Measurements from ENCODE around the gene MZT2B. TPM values are rescaled to one million over a fixed set of nuclear protein-coding genes. Genes with fewer than 3 reads are reported as not detected.
A peak's percentile ranks its signal among the peaks of the same experiment; 100 is the strongest.
"Not testable (repeated sequence)": the region's sequence is repeated elsewhere in the genome, so short reads cannot be mapped to it uniquely, and the experiment has no call there.

MZT2B gene
- total RNA-seq, 1 donor from 2014 or later, result 172 TPM

- peaks cover 18% of the 10 kb centered on the region for H3K4me1 Mint-ChIP-seq (ENCODE audit: low read depth, unreplicated experiment)
- H3K27me3 Mint-ChIP-seq (ENCODE audit: unreplicated experiment), result peaks cover 10% of the 10 kb centered on the region
- no peaks in the 10 kb centered on the region for H3K36me3 Mint-ChIP-seq (ENCODE audit: unreplicated experiment)
- H3K4me3 Mint-ChIP-seq (ENCODE audit: unreplicated experiment), result no peak overlapping the region
- no peaks in the 10 kb centered on the region for H3K9me3 Mint-ChIP-seq (ENCODE audit: unreplicated experiment)
- H3K27ac Mint-ChIP-seq (ENCODE audit: unreplicated experiment), result no peak overlapping the region
- DNase-seq, result no peak
- no peak for TF ChIP-seq CTCF (IDR thresholded peaks at IDR 0.05; ENCODE audit: partially characterized antibody, unreplicated experiment)
These were observed 4.3 kb downstream of the MZT2B start for GRCh38 chr2:130186391-130186790.

DNA sequence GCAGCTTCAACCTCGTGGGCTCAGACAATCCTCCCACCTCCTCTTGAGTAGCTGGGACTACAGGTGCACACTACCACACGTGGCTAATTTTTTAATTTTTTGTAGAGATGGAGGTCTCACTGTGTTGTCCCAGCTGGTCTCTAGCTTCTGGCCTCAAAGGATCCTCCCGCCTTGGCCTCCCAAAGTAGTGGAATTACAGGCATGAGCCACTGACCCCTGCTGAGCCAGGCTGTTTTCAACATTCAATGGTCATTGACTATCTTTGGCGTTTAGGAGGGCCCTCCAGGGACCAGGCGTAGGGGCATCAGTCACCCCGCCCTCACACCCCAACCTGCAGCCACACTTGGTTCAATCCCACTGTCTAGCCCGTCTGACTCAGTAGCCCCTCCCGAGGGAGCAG is 5.2 kb downstream of the MZT2B start:
- peaks cover 18% of the 10 kb centered on the region for H3K4me1 Mint-ChIP-seq (ENCODE audit: low read depth, unreplicated experiment)
- H3K27me3 Mint-ChIP-seq (ENCODE audit: unreplicated experiment), result peaks cover 10% of the 10 kb centered on the region

GRCh38 chr2:130187859-130188792 is 6.1 kb downstream of the MZT2B start:
- H3K4me3 Mint-ChIP-seq (ENCODE audit: unreplicated experiment); H3K36me3 Mint-ChIP-seq (ENCODE audit: unreplicated experiment); DNase-seq; H3K9me3 Mint-ChIP-seq (ENCODE audit: unreplicated experiment); H3K27me3 Mint-ChIP-seq (ENCODE audit: unreplicated experiment): not testable (repeated sequence)
- peak overlapping the region; percentile 66 for H3K27ac Mint-ChIP-seq (ENCODE audit: unreplicated experiment)
- peaks cover 18% of the 10 kb centered on the region for H3K4me1 Mint-ChIP-seq (ENCODE audit: low read depth, unreplicated experiment)

More for the DNA sequence above, 5.2 kb downstream of the MZT2B start:
- DNase-seq, result no peak
- Mint-ChIP-seq H3K4me3 (ENCODE audit: unreplicated experiment) (no peak overlapping the region), H3K36me3 (ENCODE audit: unreplicated experiment) (no peaks in the 10 kb centered on the region), H3K27ac (ENCODE audit: unreplicated experiment) (no peak overlapping the region), H3K9me3 (ENCODE audit: unreplicated experiment) (no peaks in the 10 kb centered on the region)
- TF ChIP-seq CTCF (IDR thresholded peaks at IDR 0.05; ENCODE audit: partially characterized antibody, unreplicated experiment), result no peak

- H3K36me3 Mint-ChIP-seq (ENCODE audit: unreplicated experiment); H3K9me3 Mint-ChIP-seq (ENCODE audit: unreplicated experiment); H3K27ac Mint-ChIP-seq (ENCODE audit: unreplicated experiment); H3K4me3 Mint-ChIP-seq (ENCODE audit: unreplicated experiment); H3K27me3 Mint-ChIP-seq (ENCODE audit: unreplicated experiment); DNase-seq; H3K4me1 Mint-ChIP-seq (ENCODE audit: low read depth, unreplicated experiment): not testable (repeated sequence)
These were observed 6.9 kb downstream of the MZT2B start for GRCh38 chr2:130188958-130189357.

- Mint-ChIP-seq H3K27me3 (ENCODE audit: unreplicated experiment) (peaks cover 7% of the 10 kb centered on the region), H3K4me3 (ENCODE audit: unreplicated experiment) (no peak overlapping the region)
These were observed 8.2 kb downstream of the MZT2B start for GRCh38 chr2:130190237-130190636.

GRCh38 chr2:130191319-130191718 is 9.3 kb downstream of the MZT2B start:
- H3K4me1 Mint-ChIP-seq (ENCODE audit: low read depth, unreplicated experiment); H3K27me3 Mint-ChIP-seq (ENCODE audit: unreplicated experiment); H3K27ac Mint-ChIP-seq (ENCODE audit: unreplicated experiment); H3K36me3 Mint-ChIP-seq (ENCODE audit: unreplicated experiment); H3K9me3 Mint-ChIP-seq (ENCODE audit: unreplicated experiment); H3K4me3 Mint-ChIP-seq (ENCODE audit: unreplicated experiment); DNase-seq: not testable (repeated sequence)

More at GRCh38 chr2:130190237-130190636, 8.2 kb downstream of the MZT2B start:
- no peak for TF ChIP-seq CTCF (IDR thresholded peaks at IDR 0.05; ENCODE audit: partially characterized antibody, unreplicated experiment)
- Mint-ChIP-seq H3K4me1 (ENCODE audit: low read depth, unreplicated experiment) (peaks cover 7% of the 10 kb centered on the region), H3K9me3 (ENCODE audit: unreplicated experiment) (peaks cover 4% of the 10 kb centered on the region), H3K27ac (ENCODE audit: unreplicated experiment) (no peak overlapping the region), H3K36me3 (ENCODE audit: unreplicated experiment) (no peaks in the 10 kb centered on the region)
- DNase-seq, result no peak

- H3K4me3 Mint-ChIP-seq (ENCODE audit: unreplicated experiment); H3K36me3 Mint-ChIP-seq (ENCODE audit: unreplicated experiment); H3K9me3 Mint-ChIP-seq (ENCODE audit: unreplicated experiment); H3K4me1 Mint-ChIP-seq (ENCODE audit: low read depth, unreplicated experiment); H3K27me3 Mint-ChIP-seq (ENCODE audit: unreplicated experiment); H3K27ac Mint-ChIP-seq (ENCODE audit: unreplicated experiment); DNase-seq: not testable (repeated sequence)
These were observed 10.4 kb downstream of the MZT2B start for GRCh38 chr2:130192451-130192850.

- H3K27ac Mint-ChIP-seq (ENCODE audit: unreplicated experiment); H3K9me3 Mint-ChIP-seq (ENCODE audit: unreplicated experiment); H3K27me3 Mint-ChIP-seq (ENCODE audit: unreplicated experiment); DNase-seq; H3K36me3 Mint-ChIP-seq (ENCODE audit: unreplicated experiment); H3K4me1 Mint-ChIP-seq (ENCODE audit: low read depth, unreplicated experiment); H3K4me3 Mint-ChIP-seq (ENCODE audit: unreplicated experiment): not testable (repeated sequence)
These were observed 11.8 kb downstream of the MZT2B start for GRCh38 chr2:130193824-130194223.

GRCh38 chr2:130195089-130195635 is 13.1 kb downstream of the MZT2B start:
- DNase-seq; H3K4me3 Mint-ChIP-seq (ENCODE audit: unreplicated experiment); H3K27ac Mint-ChIP-seq (ENCODE audit: unreplicated experiment); H3K9me3 Mint-ChIP-seq (ENCODE audit: unreplicated experiment); H3K36me3 Mint-ChIP-seq (ENCODE audit: unreplicated experiment); H3K27me3 Mint-ChIP-seq (ENCODE audit: unreplicated experiment); H3K4me1 Mint-ChIP-seq (ENCODE audit: low read depth, unreplicated experiment): not testable (repeated sequence)
